AG08395 (cell line): ENCODE results near the gene BMP7.
"Not testable (repeated sequence)": the region's sequence is repeated elsewhere in the genome, so short reads cannot be mapped to it uniquely, and the experiment has no call there.

Experiments used
- DNase-seq: peaks from one replicate; pipeline ENCODE4 v3.0.0; 2012; ENCODE audit warnings: mixed read lengths, low spot score

The BMP7 gene

GRCh38 chr20:57265336-57265996 lies 975 bp downstream of the BMP7 start:
- no peak for DNase-seq

- not testable (repeated sequence) for DNase-seq
Observed at GRCh38 chr20:57264908-57265335, 1.5 kb downstream of the BMP7 start.

- no peak for DNase-seq
Observed at GRCh38 chr20:57263801-57264792, 2.3 kb downstream of the BMP7 start.

DNA sequence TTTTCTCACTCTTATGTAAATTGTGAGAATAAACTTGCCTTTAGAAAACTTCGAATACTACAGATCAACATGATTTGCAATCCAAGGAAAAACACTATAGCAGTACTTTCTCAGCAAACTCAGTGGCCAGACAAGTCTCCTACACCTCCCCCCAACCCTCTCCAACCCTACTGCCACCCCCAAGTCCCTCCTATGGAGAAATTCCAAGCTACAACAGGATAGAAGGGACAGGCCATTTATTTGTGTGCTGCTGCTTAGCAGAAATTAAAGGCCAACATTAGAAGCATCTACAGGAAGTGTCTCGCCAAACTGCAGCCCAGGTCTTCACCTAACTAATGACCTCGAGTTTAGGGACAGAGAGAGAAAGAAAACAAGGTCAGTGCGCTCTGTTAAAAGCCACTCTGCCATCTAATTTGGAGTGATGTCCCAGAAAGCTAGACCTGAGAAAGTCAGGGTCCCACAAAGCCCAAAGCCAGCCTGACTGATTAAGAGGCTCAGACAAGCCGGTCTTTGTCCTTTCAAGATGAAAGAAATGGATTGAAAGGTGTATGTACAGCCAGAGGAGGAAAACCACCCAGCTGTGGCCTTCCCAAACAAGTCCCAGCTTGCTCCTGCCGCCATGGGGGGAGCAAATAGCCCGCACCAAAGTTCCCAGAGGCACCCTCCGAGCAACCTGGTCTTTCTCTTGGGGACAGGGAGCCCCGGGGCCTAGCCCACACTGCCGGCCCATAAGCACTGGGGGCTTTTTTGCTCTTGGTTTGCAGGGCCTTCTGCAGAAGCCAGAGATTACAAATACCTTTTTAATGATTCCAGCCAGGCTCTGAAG lies 3.4 kb downstream of the BMP7 start:
- no peak for DNase-seq

GRCh38 chr20:57262301-57262700 lies 4.1 kb downstream of the BMP7 start:
- DNase-seq, result no peak

DNA sequence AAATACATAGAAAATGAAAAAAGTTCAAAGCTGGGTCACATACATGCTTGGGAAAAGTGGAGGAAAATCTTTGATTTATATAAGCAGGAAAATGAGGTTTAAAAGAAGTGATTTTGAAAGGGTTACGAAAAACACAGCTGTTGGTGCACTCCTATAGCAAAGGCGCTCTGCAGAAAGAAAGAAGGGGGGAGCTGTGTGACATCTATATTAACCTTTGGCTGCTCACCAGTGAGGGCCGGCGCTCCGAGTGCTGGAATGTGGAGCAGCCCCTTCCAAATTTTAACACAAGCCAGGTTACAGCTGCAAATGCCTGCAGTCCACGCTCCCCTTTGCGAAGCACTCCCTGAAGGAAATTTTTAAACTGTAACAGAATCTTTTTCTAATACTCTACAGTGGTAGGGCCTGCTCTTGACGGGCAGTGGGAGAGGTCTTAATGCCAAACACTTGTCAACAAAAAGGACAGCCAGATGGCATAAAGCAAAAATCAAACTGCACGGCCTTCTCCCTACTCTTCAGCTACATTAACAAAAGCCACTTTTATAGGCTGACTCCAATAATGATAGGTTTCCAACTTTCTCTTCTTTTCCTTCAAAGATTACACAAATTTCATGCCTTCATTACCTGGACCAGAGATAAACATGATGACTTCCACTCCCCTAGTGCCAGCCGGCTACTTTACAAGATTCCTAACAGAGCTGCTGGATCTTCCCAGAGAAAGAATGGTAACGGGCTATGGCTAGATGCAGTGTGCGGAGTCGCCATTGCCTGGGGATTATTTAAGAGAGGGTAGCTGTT lies 4.8 kb downstream of the BMP7 start:
- DNase-seq, result no peak

GRCh38 chr20:57260934-57261333 lies 5.5 kb downstream of the BMP7 start:
- no peak for DNase-seq

DNA sequence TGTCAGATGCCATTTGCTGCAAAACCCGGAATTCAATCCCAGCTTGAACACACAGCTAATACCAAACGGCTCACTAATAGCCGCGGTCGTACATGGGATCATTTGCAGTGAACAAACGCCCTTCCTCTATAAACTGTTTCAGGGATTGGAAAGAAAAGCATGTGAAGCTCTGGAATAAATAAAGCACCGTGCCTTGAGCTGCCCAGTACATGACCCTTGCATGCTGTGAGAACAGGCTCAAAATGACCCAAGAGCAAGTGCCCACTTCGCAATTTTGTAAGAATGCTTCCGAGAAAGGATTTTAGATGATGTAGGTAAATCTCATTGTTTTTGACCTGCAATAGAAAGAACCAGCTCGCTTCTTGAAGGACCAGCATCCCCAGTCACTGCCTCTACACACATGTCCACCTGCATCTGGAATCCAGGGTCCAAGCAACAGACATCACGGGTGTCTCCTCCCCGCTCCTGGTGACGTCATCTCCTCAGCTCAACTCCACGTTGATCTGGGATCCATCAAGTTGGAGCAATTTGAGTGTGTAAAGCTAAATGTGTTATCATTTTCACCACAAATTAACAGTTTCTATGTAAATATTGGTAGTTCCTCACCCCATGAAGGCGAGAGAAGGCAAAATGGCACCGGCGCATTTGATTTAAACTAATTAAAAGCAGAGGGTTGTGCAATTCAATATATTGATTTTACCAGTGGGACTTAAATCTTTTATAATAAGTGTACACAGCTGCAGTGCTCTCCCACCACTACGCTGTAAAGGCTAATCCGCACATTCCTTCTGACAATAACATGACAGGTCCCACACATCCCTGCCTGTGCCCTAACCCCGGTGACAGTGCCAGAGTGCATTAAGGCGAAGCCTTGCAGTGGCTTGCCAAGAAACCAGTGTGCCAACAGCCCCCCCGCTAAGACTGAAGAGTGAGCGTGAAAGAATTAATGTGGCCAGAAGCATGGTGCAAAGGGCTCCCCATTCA lies 6.2 kb downstream of the BMP7 start:
- DNase-seq, result no peak

DNA sequence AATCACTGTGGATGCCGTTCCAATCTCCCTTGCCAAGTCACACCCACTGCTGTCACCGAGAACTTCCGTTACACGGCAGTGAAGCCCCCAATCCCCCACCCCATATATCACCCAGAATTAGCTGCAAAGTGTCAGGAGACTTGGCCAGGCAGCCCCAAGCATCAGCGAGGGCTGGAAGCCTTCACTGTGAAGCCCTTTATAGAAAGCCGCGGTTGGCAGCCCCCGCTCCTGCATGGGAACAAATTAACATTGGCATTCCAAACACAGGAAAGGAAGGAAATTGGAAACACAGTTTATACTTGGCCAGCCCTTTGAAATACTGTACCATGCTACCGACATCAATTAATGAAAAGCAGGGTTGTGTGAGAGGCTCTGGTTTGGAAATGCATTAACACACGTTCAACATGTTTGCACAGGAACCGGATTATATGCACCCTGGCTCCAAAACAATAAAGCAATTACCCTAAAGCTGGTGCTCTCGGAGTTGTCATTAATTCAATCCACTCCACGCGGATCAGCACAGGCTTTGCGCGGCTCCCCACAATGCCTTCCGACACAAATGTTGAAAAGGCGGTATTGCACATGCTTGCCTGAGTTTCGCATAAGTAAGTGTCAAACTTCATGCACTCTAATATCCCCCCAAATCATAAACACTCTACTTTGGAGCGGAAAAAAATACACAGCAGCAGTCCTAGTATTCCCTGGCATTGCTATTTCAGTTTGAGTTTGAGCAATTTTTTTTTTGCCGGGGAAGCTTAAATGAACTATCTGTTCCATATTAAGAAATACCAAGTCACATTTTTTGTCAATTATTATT lies 7.1 kb downstream of the BMP7 start:
- no peak for DNase-seq

DNA sequence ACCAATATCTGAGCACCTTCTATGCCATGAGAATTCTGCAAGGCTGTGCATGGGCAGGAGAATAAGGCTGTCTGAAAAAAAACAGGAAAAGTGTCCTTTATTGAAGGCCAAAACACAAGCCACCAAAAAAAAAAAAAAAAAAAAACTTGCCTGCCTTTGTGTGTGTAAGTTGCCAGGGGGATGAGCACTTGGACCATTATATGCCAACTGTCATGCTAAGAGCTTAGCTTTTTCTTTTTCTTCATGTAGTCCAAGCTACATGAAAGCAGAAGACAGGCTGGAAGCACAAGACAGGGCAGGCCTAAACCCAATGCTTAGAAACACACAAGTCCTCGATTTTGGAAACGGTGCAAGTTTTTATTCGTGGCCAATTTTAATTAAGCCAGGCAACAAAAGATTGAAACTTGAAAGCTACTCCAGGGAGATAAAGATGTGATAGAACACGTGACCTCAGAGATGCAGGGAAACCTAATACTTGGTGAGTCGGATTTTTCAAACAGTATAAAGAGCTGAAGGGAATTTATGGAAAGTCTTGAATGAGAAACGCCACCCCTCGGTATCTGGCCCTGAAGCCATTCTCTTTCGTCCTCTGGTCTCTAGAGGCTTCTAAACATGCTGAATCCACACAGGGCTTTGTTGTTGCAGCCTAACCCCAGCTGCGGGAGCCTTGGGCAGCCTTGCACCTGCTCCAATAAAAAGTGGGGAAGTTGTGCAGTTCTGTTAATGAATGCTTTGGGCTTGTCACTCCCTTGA lies 8.6 kb downstream of the BMP7 start:
- no peak for DNase-seq

DNA sequence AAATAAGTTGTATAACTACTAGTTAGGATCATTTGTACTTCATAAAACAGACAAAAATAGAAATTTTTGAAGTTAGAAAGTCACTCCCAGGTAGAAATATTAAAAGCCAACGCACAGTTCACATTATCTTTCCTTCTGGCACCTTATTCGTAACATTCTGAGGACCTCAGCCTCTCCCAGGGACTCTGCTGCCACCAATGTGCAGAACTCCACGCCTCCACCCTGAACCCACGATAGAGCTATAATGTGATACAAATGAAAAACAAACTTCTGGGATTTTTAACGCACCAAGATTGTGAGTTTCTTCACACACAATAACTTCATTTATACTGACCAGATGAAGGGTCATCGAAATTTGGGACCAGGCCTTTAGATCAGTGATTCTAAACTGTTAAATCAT lies 9.5 kb downstream of the BMP7 start:
- DNase-seq, result no peak

- DNase-seq, result no peak
Observed at GRCh38 chr20:57256205-57256604, 10.2 kb downstream of the BMP7 start.

GRCh38 chr20:57255183-57255582 lies 11.3 kb downstream of the BMP7 start:
- no peak for DNase-seq

DNA sequence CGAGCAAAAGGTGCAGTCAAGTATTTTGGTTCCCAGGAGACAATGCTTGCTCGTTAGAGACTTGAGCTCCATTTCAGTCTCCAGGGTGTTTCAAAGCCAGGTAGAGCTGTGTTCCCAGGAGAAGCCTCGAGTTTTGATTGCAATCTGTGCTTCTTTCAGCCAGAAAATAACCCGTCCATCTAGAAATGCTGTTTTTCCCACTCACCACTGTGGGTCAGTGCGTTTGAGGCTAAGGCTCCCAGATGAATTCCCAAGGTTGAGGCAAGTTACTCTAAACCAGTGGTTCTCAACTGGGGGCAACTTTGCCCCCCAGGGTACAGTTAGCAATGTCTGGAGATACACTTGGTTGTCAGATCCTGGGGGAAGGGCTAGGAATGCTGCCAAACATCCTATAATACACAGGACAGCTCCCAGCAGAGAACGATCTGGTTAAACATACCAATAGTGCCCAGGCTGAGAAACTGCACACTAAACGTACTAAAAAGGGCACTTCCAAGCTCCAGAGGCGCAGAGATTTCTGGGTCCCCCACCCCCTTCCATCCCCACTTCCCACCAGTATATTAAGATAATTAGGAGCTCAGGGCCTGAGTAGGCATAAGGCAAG lies 13.8 kb downstream of the BMP7 start:
- no peak for DNase-seq

DNA sequence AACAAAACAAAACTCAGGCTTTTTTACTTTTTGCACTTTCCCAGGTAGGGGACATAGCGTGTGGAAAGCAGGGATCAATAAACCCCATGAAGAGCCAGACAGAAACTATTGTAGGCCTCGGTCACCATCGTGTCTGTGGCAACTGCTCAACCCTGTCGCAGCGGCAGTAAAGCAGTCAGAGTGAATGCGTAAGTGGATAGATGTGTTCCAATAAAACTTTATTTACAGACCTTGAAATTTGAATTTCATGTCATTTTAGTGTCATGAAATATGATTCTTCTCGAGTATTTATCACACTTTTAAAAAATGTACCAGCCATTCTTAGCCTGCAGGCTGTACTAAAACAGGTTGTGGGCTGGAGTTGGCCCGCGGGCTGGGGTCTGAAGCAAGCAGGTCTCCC lies 14.5 kb downstream of the BMP7 start:
- DNase-seq, result no peak

DNA sequence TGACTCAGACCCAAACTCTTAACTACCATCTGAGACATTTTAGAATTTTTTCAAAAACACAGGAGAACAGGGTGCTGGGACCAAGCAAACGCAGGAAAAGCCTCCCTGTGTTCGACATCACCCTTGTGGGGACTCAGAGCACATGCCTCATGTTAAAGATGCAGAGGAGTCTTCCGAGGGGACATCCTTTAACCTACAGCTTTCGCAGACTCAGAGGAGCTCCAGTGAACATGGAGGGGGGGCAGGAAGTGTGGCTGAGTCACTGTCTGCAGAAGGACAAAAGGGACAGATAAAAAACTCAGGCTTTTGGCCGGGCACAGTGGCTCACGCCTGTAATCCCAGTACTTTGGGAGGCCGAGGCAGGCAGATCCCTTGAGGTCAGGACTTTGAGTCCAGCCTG lies 15.1 kb downstream of the BMP7 start:
- no peak for DNase-seq

DNA sequence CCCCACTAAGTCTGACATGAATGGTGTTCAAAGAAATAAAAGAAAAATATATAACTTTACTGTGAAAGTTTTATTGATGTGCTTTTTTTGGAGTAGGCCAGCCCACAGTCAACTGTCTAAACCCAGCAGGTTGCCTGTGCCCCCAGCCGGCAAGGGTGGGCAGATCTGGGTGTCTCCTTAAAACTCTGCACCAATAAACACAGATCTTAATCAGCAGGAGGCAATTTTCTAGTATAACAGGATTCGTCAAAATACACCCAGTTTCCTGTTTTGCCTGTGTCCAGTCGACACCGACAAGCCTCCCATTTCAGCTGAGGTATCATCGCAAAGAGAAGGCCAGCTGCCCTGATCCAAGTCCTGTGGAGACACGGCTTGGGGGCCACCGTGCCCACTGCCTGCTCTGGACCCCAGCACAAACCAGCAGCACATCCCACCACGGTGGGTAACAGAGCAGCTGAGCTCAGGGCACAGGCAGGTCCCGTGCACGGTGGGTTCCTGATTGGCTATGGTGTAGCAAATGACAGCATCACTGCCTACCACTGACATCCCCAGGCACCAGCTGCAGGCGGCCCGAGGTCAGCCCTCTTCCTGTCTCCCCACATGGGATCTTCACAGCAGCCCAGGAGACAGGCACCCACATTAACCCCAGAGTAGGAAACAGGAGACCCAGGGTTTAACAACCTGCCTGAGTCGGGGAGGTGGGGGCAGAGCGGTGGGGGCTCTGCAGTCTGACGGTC lies 15.7 kb downstream of the BMP7 start:
- DNase-seq, result no peak

- DNase-seq, result no peak
Observed at GRCh38 chr20:57249772-57250171, 16.7 kb downstream of the BMP7 start.
